Endothelial cell of umbilical vein (primary cell): ENCODE data around the gene SKP1. TPM values are rescaled to one million over a fixed set of nuclear protein-coding genes. Genes with fewer than 3 reads are reported as not detected.

ENCODE experiments used
- BruUV-seq: library from RNA; stranded (reverse); fragments of 400-500 nt; replicated peaks from 2 replicates; lab custom pipeline; 2021; lab: Mats Ljungman, UMichigan
- CTCF ChIA-PET: fragments of 300-600, 350-600 bp; sonication (Branson Sonifier 250); formaldehyde crosslinking; loops from one replicate; lab custom pipeline; 2021; ENCODE audit warnings: antibody characterized with exemption, inconsistent platforms; lab: Charles Lee
- POLR2A ChIA-PET: fragments of 300-600, 350-600 bp; sonication (Branson Sonifier 250); formaldehyde crosslinking; loops from one replicate; lab custom pipeline; 2021; ENCODE audit warnings: antibody characterized with exemption, inconsistent platforms; lab: Charles Lee
- DNase-seq: peaks from one replicate; pipeline ENCODE4 v3.0.0-alpha.2; 2011; ENCODE audit warnings: low read depth, low spot score
- FAIRE-seq: peaks from 2 replicates; lab custom pipeline; 2011; peaks lifted over from hg19 to GRCh38; lab: Jason Lieb, UNC
- H2AFZ ChIP-seq: 2 replicates; pipeline ENCODE4 v1.6.0; 2012; ENCODE audit warnings: low read depth, low read length, control low read depth, inconsistent platforms
- H3K27ac ChIP-seq: 2 replicates; pipeline ENCODE4 v1.5.1; 2011; ENCODE audit warnings: low read depth, mild to moderate bottlenecking, control low read depth, low read length, moderate library complexity; ENCODE audit not compliant: insufficient read depth
- H3K27me3 ChIP-seq, 2 experiments: 2 replicates each; pipeline versions ENCODE4 v1.6.0 to v1.6.1; 2011; ENCODE audit warnings: low read length in 2 of 2, mixed read lengths in 1 of 2; ENCODE audit not compliant: control insufficient read depth in 2 of 2, insufficient read depth in 2 of 2
- H3K36me3 ChIP-seq, 2 experiments: 2 replicates in 1 of 2; 3 replicates in 1 of 2; pipeline ENCODE4 v1.5.1; 2011; ENCODE audit warnings: low read length in 2 of 2, mild to moderate bottlenecking in 1 of 2, moderate library complexity in 1 of 2; ENCODE audit not compliant: control insufficient read depth in 2 of 2, insufficient read depth in 2 of 2; ENCODE audit errors: extremely low read depth in 1 of 2
- H3K4me1 ChIP-seq: 3 replicates; pipeline ENCODE4 v1.5.1; 2011; ENCODE audit warnings: mild to moderate bottlenecking, low read length; ENCODE audit not compliant: control insufficient read depth, insufficient read depth; ENCODE audit errors: extremely low read depth
- H3K4me2 ChIP-seq: 2 replicates; pipeline ENCODE4 v1.6.1; 2011; ENCODE audit warnings: low read length, control low read depth, mixed read lengths; ENCODE audit not compliant: insufficient read depth
- H3K4me3 ChIP-seq, 3 experiments: fragments of 200-600 bp in 1 of 3; sonication (generic), shearing (Covaris generic) in 1 of 3; replicated peaks in 1 of 3; 2 replicates each; pipeline ENCODE4 v1.5.1; 2011 to 2016; ENCODE audit warnings: control low read depth in 3 of 3, low read length in 3 of 3, mild to moderate bottlenecking in 2 of 3, inconsistent platforms in 1 of 3, low read depth in 1 of 3, moderate library complexity in 1 of 3; ENCODE audit not compliant: insufficient read depth in 1 of 3
- H3K79me2 ChIP-seq: 2 replicates; pipeline ENCODE4 v1.6.0; 2012; ENCODE audit warnings: low read length, inconsistent platforms; ENCODE audit not compliant: control insufficient read depth, insufficient read depth
- H3K9ac ChIP-seq: replicated peaks from 2 replicates; pipeline ENCODE3; 2011; ENCODE audit warnings: low read length, control low read depth; ENCODE audit not compliant: insufficient read depth; ENCODE audit errors: extremely low read depth
- H3K9me1 ChIP-seq: replicated peaks from 3 replicates; pipeline ENCODE4 v1.6.0; 2011; ENCODE audit warnings: mild to moderate bottlenecking, low read length; ENCODE audit not compliant: control insufficient read depth, insufficient read depth; ENCODE audit errors: extremely low read depth
- H3K9me3 ChIP-seq: replicated peaks from 2 replicates; pipeline ENCODE4 v1.5.1; 2012; ENCODE audit warnings: low read length, inconsistent platforms; ENCODE audit not compliant: control insufficient read depth, insufficient read depth
- H4K20me1 ChIP-seq: replicated peaks from 2 replicates; pipeline ENCODE3; 2011; ENCODE audit warnings: mild to moderate bottlenecking, low read length; ENCODE audit not compliant: control insufficient read depth, insufficient read depth; ENCODE audit errors: extremely low read depth
- CTCF ChIP-seq, 2 donors: IDR thresholded peaks; 1 replicate in 1 of 2; 2 replicates in 1 of 2; pipeline ENCODE4 v1.5.1; 2011; ENCODE audit warnings: low read length in 2 of 2, mild to moderate bottlenecking in 2 of 2, moderate library complexity in 2 of 2, control low read depth in 1 of 2, inconsistent platforms in 1 of 2, low read depth in 1 of 2; ENCODE audit not compliant: insufficient read depth in 1 of 2; ENCODE audit errors: extremely low read depth in 1 of 2
- EZH2 ChIP-seq: IDR thresholded peaks from 2 replicates; pipeline ENCODE4 v1.6.1; 2012; ENCODE audit warnings: borderline replicate concordance, low read depth, mild to moderate bottlenecking, moderate library complexity, low read length, inconsistent platforms; ENCODE audit not compliant: severe bottlenecking
- FOS ChIP-seq: IDR thresholded peaks from 2 replicates; pipeline ENCODE4 v1.6.1; 2011; ENCODE audit warnings: mild to moderate bottlenecking, low read length, moderate library complexity, borderline replicate concordance; ENCODE audit not compliant: insufficient read depth
- GATA2 ChIP-seq: IDR thresholded peaks from 2 replicates; pipeline ENCODE4 v1.7.0; 2011; ENCODE audit warnings: low read depth, mild to moderate bottlenecking, moderate library complexity, mixed read lengths, low read length; ENCODE audit not compliant: insufficient read length, insufficient read depth
- JUN ChIP-seq: IDR thresholded peaks from 2 replicates; pipeline ENCODE4 v1.6.1; 2011; ENCODE audit warnings: borderline replicate concordance, low read depth; ENCODE audit not compliant: insufficient read length, insufficient read depth
- MAX ChIP-seq: IDR thresholded peaks from 2 replicates; pipeline ENCODE4 v1.6.1; 2011; ENCODE audit not compliant: insufficient read depth, insufficient read length
- MYC ChIP-seq: IDR thresholded peaks from one replicate; pipeline ENCODE4 v1.6.1; 2011; ENCODE audit warnings: mild to moderate bottlenecking, low read depth, low read length
- POLR2A ChIP-seq: IDR thresholded peaks from 2 replicates; pipeline ENCODE4 v1.6.1; 2012; ENCODE audit warnings: low read depth, mild to moderate bottlenecking, control low read depth, low read length
- POLR2AphosphoS5 ChIP-seq: IDR thresholded peaks from 2 replicates; pipeline ENCODE4 v1.6.1; 2012; ENCODE audit warnings: low read depth, mild to moderate bottlenecking, control low read depth, low read length, moderate library complexity; ENCODE audit not compliant: insufficient read depth
- dilution Hi-C: fragments of 300-500 bp; cut with MboI; formaldehyde crosslinking; loops from one replicate; pipeline ENCODE4 v1.15.0; 2019; ENCODE audit warnings: low sequenced_read_pairs; ENCODE audit not compliant: extremely low pct_ligation_motif_present
- intact Hi-C: fragments of 100-400 bp; cut with micrococcal nuclease; formaldehyde crosslinking; loops from one replicate; pipeline ENCODE4 v1.10.0; 2022
- polyA plus RNA-seq, 4 experiments: library from polyadenylated mRNA; depleted of rRNA in 3 of 4; stranded (reverse) in 3 of 4; unstranded in 1 of 4; fragments of >200 nt; gene quantifications; 2 replicates each; pipeline versions ENCODE4 v1.2.1 to v1.2.3, GENCODE V29; 2011 to 2012; ENCODE audit warnings: missing spikeins in 1 of 4
- total RNA-seq: library from RNA; stranded (reverse); gene quantifications from 2 replicates; pipeline ENCODE4 v1.2.3, GENCODE V29; 2021

SKP1 gene
- total and polyA plus RNA-seq, 2 donors (not counting 3 experiments of a cell fraction or from before 2014, with no cell fraction given): 214 to 320 TPM

- POLR2A ChIA-PET: no interaction called here
- no peaks in the 10 kb centered on the region for H3K4me1 ChIP-seq
- H3K4me3 ChIP-seq: no peak overlapping the region
- H3K27ac ChIP-seq: no peak overlapping the region
- H3K4me2 ChIP-seq: no peak overlapping the region
- intact Hi-C loops (no loop called here), dilution Hi-C loops (no loop called here)
- H3K79me2 ChIP-seq: peaks cover 95% of the 10 kb centered on the region
- FAIRE-seq (no peak), DNase-seq (no peak)
- H3K27me3 ChIP-seq: no peaks in the 10 kb centered on the region
- peaks cover 6 to 9% of the 10 kb centered on the region in 2 experiments for H3K36me3 ChIP-seq
- H3K9ac ChIP-seq: no peak overlapping the region
- no peak overlapping the region for H2AFZ ChIP-seq
- CTCF ChIA-PET: interaction anchor here (2.0 kb wide), 1 partner anchor 168 kb away, joined by 6 read pairs; no protein-coding TSS in a partner anchor
- H3K9me3 ChIP-seq: no peaks in the 10 kb centered on the region
- H4K20me1 ChIP-seq: peaks cover 8% of the 10 kb centered on the region
- BruUV-seq: no TSS peak
- H3K9me1 ChIP-seq: no peaks in the 10 kb centered on the region
- TF ChIP-seq POLR2A: no peak
- TF ChIP-seq MYC: no peak
- TF ChIP-seq CTCF (IDR thresholded peaks at IDR 0.05; ENCODE audit: extremely low read depth in 1 of 2, insufficient read depth in 1 of 2, low read depth in 1 of 2, low read length in 2 of 2): no peak
These were observed 30.9 kb upstream of the SKP1 start for GRCh38 chr5:134207696-134208095.

- no peak overlapping the region for H3K4me2 ChIP-seq
- H3K27ac ChIP-seq: no peak overlapping the region
- CTCF ChIA-PET: interaction anchor here (1.1 to 2.0 kb wide), 3 partner anchors 23 to 167 kb away, joined by 3 to 6 read pairs (median 3); no protein-coding TSS in a partner anchor
- no peak overlapping the region for H3K4me3 ChIP-seq
- peaks cover 8 to 9% of the 10 kb centered on the region in 2 experiments for H3K36me3 ChIP-seq
- H3K9me3 ChIP-seq: no peaks in the 10 kb centered on the region
- no peak overlapping the region for H3K9ac ChIP-seq
- peaks cover 89% of the 10 kb centered on the region for H3K79me2 ChIP-seq
- POLR2A ChIA-PET: no interaction called here
- H3K27me3 ChIP-seq: no peaks in the 10 kb centered on the region
- H2AFZ ChIP-seq: no peak overlapping the region
- FAIRE-seq (no peak), DNase-seq (no peak)
- H4K20me1 ChIP-seq: peaks cover 8% of the 10 kb centered on the region
- no peak for TF ChIP-seq POLR2AphosphoS5
- TF ChIP-seq EZH2: no peak
- no peak for TF ChIP-seq JUN
- TF ChIP-seq GATA2: no peak
- no peak for TF ChIP-seq FOS
- no peak for TF ChIP-seq MAX
- no peak for TF ChIP-seq MYC
- TF ChIP-seq CTCF (IDR thresholded peaks at IDR 0.05; ENCODE audit: extremely low read depth in 1 of 2, insufficient read depth in 1 of 2, low read depth in 1 of 2, low read length in 2 of 2): no peak
- TF ChIP-seq POLR2A: no peak
- BruUV-seq: no TSS peak
- H3K9me1 ChIP-seq: no peaks in the 10 kb centered on the region
- intact Hi-C loops: no loop called here
- H3K4me1 ChIP-seq: no peaks in the 10 kb centered on the region
- dilution Hi-C loops: no loop called here
These were observed 29.9 kb upstream of the SKP1 start for GRCh38 chr5:134206627-134207160.
